HCT116 (cell line): ENCODE data around the gene ZMYM1. TPM values are rescaled to one million over a fixed set of nuclear protein-coding genes. Genes with fewer than 3 reads are reported as not detected.

ENCODE experiments used
- ATAC-seq: fragments of 200-7000 bp; cut with Tn5 transposase; 2 replicates; pipeline ENCODE4 v1.9.1; 2020; ENCODE audit warnings: mild to moderate bottlenecking, moderate library complexity
- BruUV-seq: library from RNA; stranded (reverse); fragments of 400-500 nt; replicated peaks from 2 replicates; lab custom pipeline; 2021; lab: Mats Ljungman, UMichigan
- CTCF ChIA-PET: fragments of 300-600 bp; sonication (Branson Sonifier 250); formaldehyde crosslinking; loops from one replicate; lab custom pipeline; 2021; ENCODE audit warnings: antibody characterized with exemption; lab: Charles Lee
- POLR2A ChIA-PET: fragments of 300-600, 350-600 bp; sonication (Branson Sonifier 250); formaldehyde crosslinking; loops from one replicate; lab custom pipeline; 2021; ENCODE audit warnings: antibody characterized with exemption; lab: Charles Lee
- RAD21 ChIA-PET, 2 experiments: fragments of 300-600 bp; sonication (Branson Sonifier 250); formaldehyde crosslinking; loops; one replicate each; lab custom pipeline; 2023; ENCODE audit warnings: low total read pairs in 2 of 2; ENCODE audit not compliant: uncharacterized antibody in 2 of 2, unreplicated experiment in 2 of 2, low non-redundant PET in 1 of 2; lab: Charles Lee
- DNase-seq: peaks from one replicate; pipeline ENCODE4 v3.0.0-alpha.2; 2010; ENCODE audit warnings: low read depth, low spot score
- H2AFZ ChIP-seq: fragments of 200-600 bp; shearing (Covaris generic), sonication (generic); 2 replicates; pipeline ENCODE4 v1.6.1; 2017; ENCODE audit warnings: low read depth, mixed run types, mixed read lengths, antibody characterized with exemption, low read length; ENCODE audit not compliant: poor library complexity, severe bottlenecking
- H3K27ac ChIP-seq: 2 replicates; pipeline ENCODE4 v1.5.1; 2012; ENCODE audit warnings: low read depth, low read length
- H3K27me3 ChIP-seq: fragments of 200-600 bp; sonication (generic); 2 replicates; pipeline ENCODE4 v1.6.1; 2016; ENCODE audit warnings: mixed run types, low read length, mixed read lengths; ENCODE audit not compliant: insufficient read depth
- H3K36me3 ChIP-seq, 2 experiments: fragments of 200-500 bp in 1 of 2; fragments of 200-600 bp in 1 of 2; sonication (Bioruptor generic) in 1 of 2; sonication (generic) in 1 of 2; 2 replicates each; pipeline versions ENCODE4 v1.5.1 to v1.6.1; 2014 to 2016; ENCODE audit warnings: low read length in 2 of 2, inconsistent platforms in 1 of 2, mixed read lengths in 1 of 2, mixed run types in 1 of 2; ENCODE audit not compliant: insufficient read depth in 2 of 2, control insufficient read depth in 1 of 2
- H3K4me1 ChIP-seq, 2 experiments: fragments of 200-600 bp in 1 of 2; sonication (generic) in 1 of 2; 2 replicates each; pipeline versions ENCODE4 v1.5.1 to v1.6.1; 2012 to 2017; ENCODE audit warnings: low read length in 2 of 2, inconsistent platforms in 1 of 2, mild to moderate bottlenecking in 1 of 2, mixed read lengths in 1 of 2, mixed run types in 1 of 2, moderate library complexity in 1 of 2; ENCODE audit not compliant: insufficient read depth in 2 of 2, control insufficient read depth in 1 of 2
- H3K4me2 ChIP-seq: fragments of 200-600 bp; sonication (generic); 2 replicates; pipeline ENCODE4 v1.6.1; 2017; ENCODE audit warnings: mixed run types, low read length, mixed read lengths
- H3K4me3 ChIP-seq, 2 experiments: fragments of 200-600 bp in 1 of 2; sonication (generic) in 1 of 2; replicated peaks in 1 of 2; 2 replicates each; pipeline ENCODE4 v1.5.1; 2011 to 2016; ENCODE audit warnings: low read length in 2 of 2, control low read depth in 1 of 2, low read depth in 1 of 2, mild to moderate bottlenecking in 1 of 2, mixed read lengths in 1 of 2, mixed run types in 1 of 2
- H3K79me2 ChIP-seq: fragments of 200-600 bp; sonication (generic); 2 replicates; pipeline ENCODE4 v1.6.1; 2017; ENCODE audit warnings: mild to moderate bottlenecking, mixed run types, low read length, moderate library complexity, mixed read lengths; ENCODE audit not compliant: insufficient read depth
- H3K9ac ChIP-seq: fragments of 200-600 bp; sonication (generic); 2 replicates; pipeline ENCODE4 v1.6.1; 2016; ENCODE audit warnings: low read length, mixed read lengths
- H3K9me2 ChIP-seq: fragments of 200-600 bp; sonication (generic), shearing (Covaris generic); 2 replicates; pipeline ENCODE4 v1.6.1; 2017; ENCODE audit warnings: mixed run types, mild to moderate bottlenecking, moderate library complexity; ENCODE audit not compliant: insufficient read depth
- H3K9me3 ChIP-seq, 2 experiments: fragments of 200-500 bp in 1 of 2; fragments of 200-600 bp in 1 of 2; sonication (Bioruptor generic) in 1 of 2; sonication (generic) in 1 of 2; 2 replicates each; pipeline ENCODE4 v1.6.1; 2014 to 2017; ENCODE audit warnings: low read length in 2 of 2, mixed read lengths in 2 of 2, inconsistent platforms in 1 of 2, low read depth in 1 of 2, mild to moderate bottlenecking in 1 of 2, mixed run types in 1 of 2, moderate library complexity in 1 of 2; ENCODE audit not compliant: control insufficient read depth in 1 of 2, insufficient read depth in 1 of 2
- H4K20me1 ChIP-seq: fragments of 200-600 bp; sonication (generic), shearing (Covaris generic); 2 replicates; pipeline ENCODE4 v1.6.1; 2017; ENCODE audit warnings: mixed run types, mild to moderate bottlenecking, moderate library complexity; ENCODE audit not compliant: insufficient read depth
- ATF3 ChIP-seq: IDR thresholded peaks from 2 replicates; pipeline ENCODE4 v1.6.1; 2012
- CBX3 ChIP-seq: IDR thresholded peaks from 2 replicates; pipeline ENCODE4 v1.6.1; 2012; ENCODE audit warnings: low read depth
- CEBPB ChIP-seq: IDR thresholded peaks from 2 replicates; pipeline ENCODE4 v1.6.1; 2012; ENCODE audit warnings: low read depth
- CTCF ChIP-seq, 3 experiments: fragments of 200-600 bp in 1 of 3; sonication (generic) in 1 of 3; IDR thresholded peaks in 2 of 3; conservative IDR thresholded peaks in 1 of 3; 2 replicates each; pipeline ENCODE4 v1.5.1; 2012 to 2017; ENCODE audit warnings: low read depth in 2 of 3, low read length in 2 of 3, antibody characterized with exemption in 1 of 3, borderline replicate concordance in 1 of 3, control low read depth in 1 of 3, mild to moderate bottlenecking in 1 of 3, mixed read lengths in 1 of 3, mixed run types in 1 of 3, moderate library complexity in 1 of 3; ENCODE audit not compliant: insufficient read depth in 1 of 3
- EGR1 ChIP-seq: IDR thresholded peaks from 2 replicates; pipeline ENCODE4 v1.6.1; 2012; ENCODE audit warnings: low read depth
- ELF1 ChIP-seq: IDR thresholded peaks from 2 replicates; pipeline ENCODE4 v1.6.1; 2012; ENCODE audit warnings: low read depth, borderline replicate concordance
- EZH2 ChIP-seq: fragments of 200-600 bp; sonication (generic); IDR thresholded peaks from 2 replicates; pipeline ENCODE4 v1.6.1; 2017; ENCODE audit warnings: antibody characterized with exemption, mixed run types
- FOSL1 ChIP-seq: IDR thresholded peaks from 2 replicates; pipeline ENCODE4 v1.6.1; 2012; ENCODE audit warnings: low read depth
- JUND ChIP-seq: IDR thresholded peaks from 2 replicates; pipeline ENCODE4 v1.6.1; 2012
- POLR2A ChIP-seq: IDR thresholded peaks from 2 replicates; pipeline ENCODE4 v1.7.0; 2011; ENCODE audit warnings: borderline replicate concordance; ENCODE audit not compliant: insufficient read depth, insufficient read length; ENCODE audit errors: extremely low read depth
- POLR2AphosphoS5 ChIP-seq: IDR thresholded peaks from 2 replicates; pipeline ENCODE4 v1.6.1; 2011; ENCODE audit warnings: mild to moderate bottlenecking, low read depth, low read length, moderate library complexity
- SIN3A ChIP-seq: IDR thresholded peaks from 2 replicates; pipeline ENCODE4 v1.6.1; 2012; ENCODE audit warnings: low read depth
- SP1 ChIP-seq: IDR thresholded peaks from 2 replicates; pipeline ENCODE4 v1.6.1; 2012; ENCODE audit warnings: low read depth
- SRF ChIP-seq: IDR thresholded peaks from 2 replicates; pipeline ENCODE4 v1.6.1; 2012; ENCODE audit warnings: low read depth
- TCF7L2 ChIP-seq: IDR thresholded peaks from 2 replicates; pipeline ENCODE4 v1.7.0; 2011; ENCODE audit warnings: borderline replicate concordance, inconsistent platforms; ENCODE audit not compliant: insufficient read depth, insufficient read length; ENCODE audit errors: extremely low read depth
- ZFX ChIP-seq: fragments of 450-650 bp; IDR thresholded peaks from 2 replicates; pipeline ENCODE4 v1.6.1; 2017
- ZNF274 ChIP-seq: fragments of 200-500 bp; sonication (Bioruptor generic); IDR thresholded peaks from 2 replicates; pipeline ENCODE4 v1.6.1; 2014; ENCODE audit warnings: mild to moderate bottlenecking, low read depth, low read length, inconsistent platforms
- intact Hi-C: fragments of 100-400 bp; cut with micrococcal nuclease; formaldehyde crosslinking; loops from 2 replicates; pipeline ENCODE4 v1.10.0; 2022
- total RNA-seq: library from RNA; stranded (reverse); gene quantifications from one replicate; pipeline ENCODE4 v1.2.1, GENCODE V29; 2021; ENCODE audit not compliant: unreplicated experiment
- TF ChIP-seq, protein P1 (sequence below): IDR thresholded peaks from 2 replicates; pipeline ENCODE4 v1.6.1; 2012
- TF ChIP-seq, protein P2 (sequence below): IDR thresholded peaks from 2 replicates; pipeline ENCODE4 v1.6.1; 2011; ENCODE audit warnings: mild to moderate bottlenecking, low read length, moderate library complexity; ENCODE audit not compliant: insufficient replicate concordance; ENCODE audit errors: extremely low read depth
- TF ChIP-seq, protein P3 (sequence below): IDR thresholded peaks from 2 replicates; pipeline ENCODE4 v1.6.1; 2012; ENCODE audit warnings: low read depth

The ZMYM1 gene
- total RNA-seq, 1 experiment from 2014 or later = 37.6 TPM

- intact Hi-C loops = no loop called here
- no peaks in the 10 kb centered on the region for H3K27me3 ChIP-seq
- H3K9me2 ChIP-seq = no peaks in the 10 kb centered on the region
- no peak overlapping the region for H3K4me2 ChIP-seq
- ATAC-seq (no peak), DNase-seq (no peak)
- RAD21 ChIA-PET = no interaction called here
- no peaks in the 10 kb centered on the region for H3K36me3 ChIP-seq
- no peaks in the 10 kb centered on the region for H4K20me1 ChIP-seq
- TF ChIP-seq ELF1 (no peak), POLR2A (no peak), ZNF274 (no peak), ZFX (no peak), ATF3 (no peak), EGR1 (no peak), CBX3 (no peak), POLR2AphosphoS5 (no peak), CTCF (IDR thresholded peaks at IDR 0.05 in 2 of 3, conservative IDR thresholded peaks at IDR 0.05 in 1 of 3; ENCODE audit: borderline replicate concordance in 1 of 3, insufficient read depth in 1 of 3, low read depth in 2 of 3, low read length in 2 of 3) (no peak), SIN3A (no peak), EZH2 (no peak), SRF (no peak), JUND (no peak), FOSL1 (no peak), TCF7L2 (no peak), CEBPB (no peak), SP1 (no peak)
- TF ChIP-seq, protein P1, sequence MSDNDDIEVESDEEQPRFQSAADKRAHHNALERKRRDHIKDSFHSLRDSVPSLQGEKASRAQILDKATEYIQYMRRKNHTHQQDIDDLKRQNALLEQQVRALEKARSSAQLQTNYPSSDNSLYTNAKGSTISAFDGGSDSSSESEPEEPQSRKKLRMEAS = no peak
- TF ChIP-seq, protein P2, sequence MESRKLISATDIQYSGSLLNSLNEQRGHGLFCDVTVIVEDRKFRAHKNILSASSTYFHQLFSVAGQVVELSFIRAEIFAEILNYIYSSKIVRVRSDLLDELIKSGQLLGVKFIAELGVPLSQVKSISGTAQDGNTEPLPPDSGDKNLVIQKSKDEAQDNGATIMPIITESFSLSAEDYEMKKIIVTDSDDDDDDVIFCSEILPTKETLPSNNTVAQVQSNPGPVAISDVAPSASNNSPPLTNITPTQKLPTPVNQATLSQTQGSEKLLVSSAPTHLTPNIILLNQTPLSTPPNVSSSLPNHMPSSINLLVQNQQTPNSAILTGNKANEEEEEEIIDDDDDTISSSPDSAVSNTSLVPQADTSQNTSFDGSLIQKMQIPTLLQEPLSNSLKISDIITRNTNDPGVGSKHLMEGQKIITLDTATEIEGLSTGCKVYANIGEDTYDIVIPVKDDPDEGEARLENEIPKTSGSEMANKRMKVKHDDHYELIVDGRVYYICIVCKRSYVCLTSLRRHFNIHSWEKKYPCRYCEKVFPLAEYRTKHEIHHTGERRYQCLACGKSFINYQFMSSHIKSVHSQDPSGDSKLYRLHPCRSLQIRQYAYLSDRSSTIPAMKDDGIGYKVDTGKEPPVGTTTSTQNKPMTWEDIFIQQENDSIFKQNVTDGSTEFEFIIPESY = no peak
- TF ChIP-seq, protein P3, sequence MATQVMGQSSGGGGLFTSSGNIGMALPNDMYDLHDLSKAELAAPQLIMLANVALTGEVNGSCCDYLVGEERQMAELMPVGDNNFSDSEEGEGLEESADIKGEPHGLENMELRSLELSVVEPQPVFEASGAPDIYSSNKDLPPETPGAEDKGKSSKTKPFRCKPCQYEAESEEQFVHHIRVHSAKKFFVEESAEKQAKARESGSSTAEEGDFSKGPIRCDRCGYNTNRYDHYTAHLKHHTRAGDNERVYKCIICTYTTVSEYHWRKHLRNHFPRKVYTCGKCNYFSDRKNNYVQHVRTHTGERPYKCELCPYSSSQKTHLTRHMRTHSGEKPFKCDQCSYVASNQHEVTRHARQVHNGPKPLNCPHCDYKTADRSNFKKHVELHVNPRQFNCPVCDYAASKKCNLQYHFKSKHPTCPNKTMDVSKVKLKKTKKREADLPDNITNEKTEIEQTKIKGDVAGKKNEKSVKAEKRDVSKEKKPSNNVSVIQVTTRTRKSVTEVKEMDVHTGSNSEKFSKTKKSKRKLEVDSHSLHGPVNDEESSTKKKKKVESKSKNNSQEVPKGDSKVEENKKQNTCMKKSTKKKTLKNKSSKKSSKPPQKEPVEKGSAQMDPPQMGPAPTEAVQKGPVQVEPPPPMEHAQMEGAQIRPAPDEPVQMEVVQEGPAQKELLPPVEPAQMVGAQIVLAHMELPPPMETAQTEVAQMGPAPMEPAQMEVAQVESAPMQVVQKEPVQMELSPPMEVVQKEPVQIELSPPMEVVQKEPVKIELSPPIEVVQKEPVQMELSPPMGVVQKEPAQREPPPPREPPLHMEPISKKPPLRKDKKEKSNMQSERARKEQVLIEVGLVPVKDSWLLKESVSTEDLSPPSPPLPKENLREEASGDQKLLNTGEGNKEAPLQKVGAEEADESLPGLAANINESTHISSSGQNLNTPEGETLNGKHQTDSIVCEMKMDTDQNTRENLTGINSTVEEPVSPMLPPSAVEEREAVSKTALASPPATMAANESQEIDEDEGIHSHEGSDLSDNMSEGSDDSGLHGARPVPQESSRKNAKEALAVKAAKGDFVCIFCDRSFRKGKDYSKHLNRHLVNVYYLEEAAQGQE = no peak
- TF ChIP-seq, all 23 proteins: peak for 0
- no peak overlapping the region for H3K4me3 ChIP-seq
- POLR2A ChIA-PET = no interaction called here
- no peaks in the 10 kb centered on the region for H3K79me2 ChIP-seq
- no peak overlapping the region for H2AFZ ChIP-seq
- peaks cover 0 to 9% of the 10 kb centered on the region in 2 experiments; a peak in 1 of 4 replicates for H3K9me3 ChIP-seq
- H3K9ac ChIP-seq = no peak overlapping the region
- no TSS peak for BruUV-seq
- H3K4me1 ChIP-seq = no peaks in the 10 kb centered on the region
- CTCF ChIA-PET = no interaction called here
- H3K27ac ChIP-seq = no peak overlapping the region
These were observed 47.4 kb downstream of the ZMYM1 start for GRCh38 chr1:35126546-35126945.
